ENCODE measurements around the gene KDF1. TPM values are rescaled to one million over a fixed set of nuclear protein-coding genes. Genes with fewer than 3 reads are reported as not detected.
A peak's percentile ranks its signal among the peaks of the same experiment; 100 is the strongest.

KDF1 gene
- polyA plus RNA-seq, 1 experiment, result 0.04 TPM

DNA sequence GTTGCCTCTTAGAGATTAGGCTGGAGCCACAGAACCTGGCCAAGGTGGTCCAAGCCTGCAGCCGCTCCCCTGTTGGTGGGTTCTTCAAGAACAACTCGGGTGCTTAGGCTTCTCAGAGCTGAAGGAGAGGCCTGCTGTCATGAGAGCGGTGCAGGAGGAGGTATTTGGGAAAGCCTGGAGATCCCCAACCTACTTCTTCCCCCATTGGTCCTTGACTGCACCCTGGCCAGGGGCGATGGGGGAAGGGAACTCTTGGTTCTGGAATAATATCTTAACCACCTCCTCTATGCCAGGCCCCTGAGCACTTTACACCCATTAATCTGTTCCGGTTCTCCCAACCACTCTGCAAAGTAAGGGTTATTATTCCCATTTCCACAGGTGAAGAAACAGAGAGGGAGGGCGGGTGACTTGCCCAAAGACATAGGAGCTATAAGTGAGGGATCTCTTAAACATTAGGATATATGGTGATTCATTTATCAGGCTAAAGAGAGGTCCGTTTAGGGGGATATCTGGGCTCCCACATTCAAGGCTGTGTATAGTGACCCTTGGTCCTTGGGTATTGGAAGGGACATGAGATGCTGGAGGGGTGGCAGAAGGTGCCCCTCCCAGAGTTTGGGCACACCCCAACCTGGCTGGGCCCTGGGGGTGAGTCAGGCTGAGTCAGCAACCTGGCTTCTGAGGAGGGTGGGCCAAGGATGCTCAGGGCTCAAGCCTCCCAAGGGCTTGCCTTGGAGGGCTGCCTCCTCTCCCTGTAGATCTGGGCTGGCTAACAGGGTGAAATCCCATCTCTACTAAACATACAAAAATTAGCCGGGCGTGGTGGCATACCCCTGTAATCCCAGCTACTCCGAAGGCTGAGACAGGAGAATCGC, 38.4 kb upstream of the KDF1 start:
- ChIA-PET CTCF (interaction anchor here (0.6 to 9.9 kb wide), 17 partner anchors 11 to 298 kb away, joined by 3 to 109 read pairs (median 3); no protein-coding TSS in a partner anchor), POLR2A (interaction anchor here (0.6 kb wide), 1 partner anchor 8 kb away, joined by 4 read pairs; no protein-coding TSS in a partner anchor)
- TF ChIP-seq, protein P1, sequence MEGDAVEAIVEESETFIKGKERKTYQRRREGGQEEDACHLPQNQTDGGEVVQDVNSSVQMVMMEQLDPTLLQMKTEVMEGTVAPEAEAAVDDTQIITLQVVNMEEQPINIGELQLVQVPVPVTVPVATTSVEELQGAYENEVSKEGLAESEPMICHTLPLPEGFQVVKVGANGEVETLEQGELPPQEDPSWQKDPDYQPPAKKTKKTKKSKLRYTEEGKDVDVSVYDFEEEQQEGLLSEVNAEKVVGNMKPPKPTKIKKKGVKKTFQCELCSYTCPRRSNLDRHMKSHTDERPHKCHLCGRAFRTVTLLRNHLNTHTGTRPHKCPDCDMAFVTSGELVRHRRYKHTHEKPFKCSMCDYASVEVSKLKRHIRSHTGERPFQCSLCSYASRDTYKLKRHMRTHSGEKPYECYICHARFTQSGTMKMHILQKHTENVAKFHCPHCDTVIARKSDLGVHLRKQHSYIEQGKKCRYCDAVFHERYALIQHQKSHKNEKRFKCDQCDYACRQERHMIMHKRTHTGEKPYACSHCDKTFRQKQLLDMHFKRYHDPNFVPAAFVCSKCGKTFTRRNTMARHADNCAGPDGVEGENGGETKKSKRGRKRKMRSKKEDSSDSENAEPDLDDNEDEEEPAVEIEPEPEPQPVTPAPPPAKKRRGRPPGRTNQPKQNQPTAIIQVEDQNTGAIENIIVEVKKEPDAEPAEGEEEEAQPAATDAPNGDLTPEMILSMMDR (IDR thresholded peaks at IDR 0.05; ENCODE audit: insufficient read depth, low read depth, low read length), result no peak
- DNase-seq (ENCODE audit: low read depth), result no peak
- Histone ChIP-seq H3K27me3 (ENCODE audit: control insufficient read depth, insufficient read depth, low read length) (no peaks in the 10 kb centered on the region), H3K36me3 (ENCODE audit: control insufficient read depth, insufficient read depth, low read length) (peaks cover 5% of the 10 kb centered on the region), H3K4me3 (ENCODE audit: low read depth, low read length) (no peak overlapping the region)

DNA sequence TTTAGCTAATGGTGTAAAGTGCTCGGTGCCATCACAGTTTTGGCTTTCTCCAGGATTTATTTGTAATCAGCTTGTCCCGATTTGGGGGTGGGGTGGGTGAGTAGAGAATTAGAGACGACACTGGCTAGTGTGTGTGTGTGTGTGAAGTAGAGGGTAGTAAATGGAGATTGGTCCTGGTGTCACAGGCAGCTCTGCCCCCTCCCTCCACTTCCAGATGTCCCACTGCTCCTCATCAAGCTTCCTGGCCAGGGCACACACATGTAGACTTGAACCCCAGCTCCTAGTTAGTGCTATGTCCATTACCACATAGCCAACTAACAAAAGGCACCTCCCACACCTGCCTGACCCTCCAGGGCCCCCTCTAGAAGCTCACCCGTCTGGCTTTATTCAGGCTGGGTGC, 36.4 kb upstream of the KDF1 start:
- Histone ChIP-seq H3K36me3 (ENCODE audit: control insufficient read depth, insufficient read depth, low read length) (peaks cover 3% of the 10 kb centered on the region), H3K4me3 (ENCODE audit: low read depth, low read length) (peak overlapping the region; percentile 70), H3K27me3 (ENCODE audit: control insufficient read depth, insufficient read depth, low read length) (no peaks in the 10 kb centered on the region)
- TF ChIP-seq, protein P1 (IDR thresholded peaks at IDR 0.05; ENCODE audit: insufficient read depth, low read depth, low read length), result no peak
- CTCF ChIA-PET, result interaction anchor here (0.6 to 9.9 kb wide), 24 partner anchors 10 to 300 kb away, joined by 3 to 109 read pairs (median 4); no protein-coding TSS in a partner anchor
- POLR2A ChIA-PET, result interaction anchor here (1.2 kb wide), 1 partner anchor 108 kb away, joined by 4 read pairs; no protein-coding TSS in a partner anchor
- no peak for DNase-seq (ENCODE audit: low read depth)

DNA sequence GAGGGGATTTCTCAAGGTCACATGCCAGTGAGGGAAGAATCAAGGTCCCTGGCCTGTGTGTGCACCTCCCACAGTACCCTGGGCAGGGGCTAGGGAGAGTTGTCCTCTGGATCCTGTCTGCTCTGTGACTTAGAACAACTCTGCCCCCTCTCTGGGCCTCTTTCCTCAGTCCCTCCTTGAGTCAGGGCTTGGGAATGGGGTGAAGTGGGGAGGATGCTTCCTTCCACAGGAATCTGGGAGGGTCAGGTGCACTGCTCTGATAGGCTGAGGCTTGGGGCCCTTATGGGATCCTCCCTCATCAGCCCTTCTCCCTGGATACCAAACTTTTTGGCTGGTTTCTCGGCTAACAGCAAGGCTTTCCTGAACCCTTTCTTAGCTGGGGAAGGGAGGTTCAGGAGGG, 35.8 kb upstream of the KDF1 start:
- CTCF ChIA-PET, result interaction anchor here (0.6 to 9.9 kb wide), 13 partner anchors 12 to 300 kb away, joined by 3 to 109 read pairs (median 6); no protein-coding TSS in a partner anchor

DNA sequence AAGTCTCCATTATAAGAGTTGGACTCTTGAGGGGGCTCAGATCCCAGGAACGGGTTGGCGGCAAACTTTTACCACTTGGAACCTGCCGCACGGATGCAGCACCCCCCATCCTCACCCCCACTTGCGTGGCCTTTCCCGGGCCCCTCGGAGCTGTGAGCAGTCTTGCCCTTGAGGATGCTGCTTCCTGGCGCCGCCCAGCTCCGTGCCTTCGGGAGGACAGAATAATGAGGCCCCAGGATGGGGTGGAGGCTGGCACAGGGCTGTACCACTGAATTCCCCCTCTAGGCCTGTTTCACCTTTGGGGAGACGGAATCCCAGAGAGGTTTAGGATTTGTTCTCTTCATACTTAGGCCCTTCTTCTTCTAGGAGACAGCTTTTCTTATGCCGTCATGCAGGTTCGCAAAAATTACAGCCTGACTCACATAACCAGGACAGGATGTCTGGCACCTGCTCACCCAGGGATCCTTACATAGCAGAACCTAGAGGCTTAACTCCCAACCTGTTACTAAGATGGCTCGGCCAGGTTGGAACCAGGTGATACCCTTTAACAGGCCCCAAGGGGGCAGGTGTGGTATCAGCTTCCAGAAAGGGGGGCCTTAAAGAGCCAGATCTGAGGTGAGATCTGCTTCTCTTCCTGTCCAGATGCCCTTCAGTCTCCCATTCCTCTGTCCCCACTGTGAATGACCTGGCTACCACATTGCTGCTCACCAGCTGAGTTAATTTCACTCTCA, 34.7 kb upstream of the KDF1 start:
- ChIA-PET CTCF (interaction anchor here (0.7 to 9.9 kb wide), 15 partner anchors 12 to 1254 kb away, joined by 3 to 109 read pairs (median 3); partner anchors contain the start of gene GPATCH3), POLR2A (interaction anchor here (0.5 to 0.9 kb wide), 2 partner anchors 18 to 54 kb away, joined by 3 read pairs; partner anchors contain the start of gene TENT5B)
- Histone ChIP-seq H3K4me3 (ENCODE audit: low read depth, low read length) (peak overlapping the region; percentile 70), H3K27me3 (ENCODE audit: control insufficient read depth, insufficient read depth, low read length) (no peaks in the 10 kb centered on the region), H3K36me3 (ENCODE audit: control insufficient read depth, insufficient read depth, low read length) (no peaks in the 10 kb centered on the region)
- no peak for DNase-seq (ENCODE audit: low read depth)
- TF ChIP-seq, protein P1 (IDR thresholded peaks at IDR 0.05; ENCODE audit: insufficient read depth, low read depth, low read length), result no peak

More for the DNA sequence above, 35.8 kb upstream of the KDF1 start:
- Histone ChIP-seq H3K27me3 (ENCODE audit: control insufficient read depth, insufficient read depth, low read length) (no peaks in the 10 kb centered on the region), H3K4me3 (ENCODE audit: low read depth, low read length) (peak overlapping the region; percentile 70), H3K36me3 (ENCODE audit: control insufficient read depth, insufficient read depth, low read length) (peaks cover 3% of the 10 kb centered on the region)
- TF ChIP-seq, protein P1 (IDR thresholded peaks at IDR 0.05; ENCODE audit: insufficient read depth, low read depth, low read length), result no peak
- POLR2A ChIA-PET, result interaction anchor here (0.6 to 0.8 kb wide), 2 partner anchors 32 to 87 kb away, joined by 3 to 4 read pairs; no protein-coding TSS in a partner anchor
- no peak for DNase-seq (ENCODE audit: low read depth)

Data from BJ (cell line).